ENCODE measurements around the gene KNDC1. TPM values are rescaled to one million over a fixed set of nuclear protein-coding genes. Genes with fewer than 3 reads are reported as not detected.
"Not testable (repeated sequence)": the region's sequence is repeated elsewhere in the genome, so short reads cannot be mapped to it uniquely, and the experiment has no call there.

Gene KNDC1
- total and polyA plus RNA-seq, 8 donors = 2.5 to 10.4 (median 4.0) TPM

DNA sequence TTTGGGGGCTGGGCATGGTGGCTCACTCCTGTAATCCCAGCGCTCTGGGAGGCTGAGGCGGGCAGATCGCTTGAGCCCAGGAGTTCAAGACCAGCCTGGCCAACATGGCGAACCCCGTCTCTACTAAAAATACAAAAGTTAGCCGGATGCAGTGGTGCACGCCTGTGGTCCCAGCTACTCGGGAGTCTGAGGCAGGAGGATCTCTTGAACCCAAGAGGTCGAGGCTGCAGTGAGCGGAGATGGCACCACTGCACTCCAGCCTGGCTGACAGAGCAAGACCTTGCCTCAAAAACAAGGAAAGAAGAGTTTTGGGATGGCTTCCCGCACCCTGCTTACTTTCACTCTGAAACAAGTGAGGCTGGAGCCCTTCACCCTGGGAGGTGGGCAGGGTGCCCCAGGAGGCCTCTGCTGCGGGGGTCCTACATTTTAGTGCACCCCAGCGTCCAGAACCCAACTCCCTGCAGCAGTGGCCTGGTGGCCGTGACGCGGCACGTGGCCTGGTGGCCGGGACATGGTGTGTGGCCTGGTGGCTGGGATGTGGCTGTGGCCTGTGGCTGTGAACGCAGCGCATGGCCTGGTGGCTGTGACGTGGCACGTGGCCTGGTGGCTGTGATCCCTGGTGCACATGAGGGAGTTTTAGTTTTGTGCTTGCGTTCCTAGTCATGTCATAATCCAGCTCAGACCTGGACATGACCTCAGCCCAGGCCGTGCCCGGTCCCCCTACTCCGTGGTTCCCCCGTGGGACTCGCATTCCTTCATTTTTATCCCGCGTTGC lies 9.3 kb downstream of the KNDC1 start:
- Histone ChIP-seq H3K27me3 (peaks cover 0 to 22% of the 10 kb centered on the region in 2 donors), H3K4me3 (no peak overlapping the region), H3K36me3 (no peaks in the 10 kb centered on the region), H3K27ac (no peak overlapping the region), H3K9me3 (no peaks in the 10 kb centered on the region), H3K4me1 (no peaks in the 10 kb centered on the region)
- DNase-seq = peak in 1 of 4 donors; percentile 76
- ATAC-seq = no peak
- TF ChIP-seq, protein P1, sequence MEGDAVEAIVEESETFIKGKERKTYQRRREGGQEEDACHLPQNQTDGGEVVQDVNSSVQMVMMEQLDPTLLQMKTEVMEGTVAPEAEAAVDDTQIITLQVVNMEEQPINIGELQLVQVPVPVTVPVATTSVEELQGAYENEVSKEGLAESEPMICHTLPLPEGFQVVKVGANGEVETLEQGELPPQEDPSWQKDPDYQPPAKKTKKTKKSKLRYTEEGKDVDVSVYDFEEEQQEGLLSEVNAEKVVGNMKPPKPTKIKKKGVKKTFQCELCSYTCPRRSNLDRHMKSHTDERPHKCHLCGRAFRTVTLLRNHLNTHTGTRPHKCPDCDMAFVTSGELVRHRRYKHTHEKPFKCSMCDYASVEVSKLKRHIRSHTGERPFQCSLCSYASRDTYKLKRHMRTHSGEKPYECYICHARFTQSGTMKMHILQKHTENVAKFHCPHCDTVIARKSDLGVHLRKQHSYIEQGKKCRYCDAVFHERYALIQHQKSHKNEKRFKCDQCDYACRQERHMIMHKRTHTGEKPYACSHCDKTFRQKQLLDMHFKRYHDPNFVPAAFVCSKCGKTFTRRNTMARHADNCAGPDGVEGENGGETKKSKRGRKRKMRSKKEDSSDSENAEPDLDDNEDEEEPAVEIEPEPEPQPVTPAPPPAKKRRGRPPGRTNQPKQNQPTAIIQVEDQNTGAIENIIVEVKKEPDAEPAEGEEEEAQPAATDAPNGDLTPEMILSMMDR (IDR thresholded peaks at IDR 0.05) = no peak
- intact Hi-C loops (cut with DNase I) = no loop called here

DNA sequence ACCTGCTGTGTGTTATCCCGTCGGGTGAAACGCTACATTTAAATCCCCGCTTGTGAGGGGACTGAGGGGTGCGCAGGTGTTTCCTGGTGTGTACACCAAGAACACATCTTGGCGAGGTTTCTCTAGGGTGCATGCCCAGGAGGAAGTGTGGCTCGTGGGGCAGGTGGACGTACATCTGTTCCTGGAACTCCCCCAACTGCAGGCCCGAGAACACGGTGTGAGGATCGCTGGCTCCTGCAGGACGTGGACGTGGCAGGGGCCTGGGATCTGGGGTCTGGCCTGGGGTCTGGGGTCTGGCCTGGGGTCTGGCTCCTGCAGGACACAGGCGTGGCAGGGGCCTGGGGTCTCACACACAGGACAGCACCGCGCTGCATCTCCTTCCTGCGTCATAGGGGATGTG lies 10.1 kb downstream of the KNDC1 start:
- intact Hi-C loops (cut with DNase I) = no loop called here
- H3K27ac ChIP-seq = no peak overlapping the region
- TF ChIP-seq, protein P1 (IDR thresholded peaks at IDR 0.05) = no peak
- no peaks in the 10 kb centered on the region for H3K36me3 ChIP-seq
- no peaks in the 10 kb centered on the region for H3K4me1 ChIP-seq
- peaks cover 0 to 14% of the 10 kb centered on the region in 2 donors for H3K27me3 ChIP-seq
- no peak overlapping the region for H3K4me3 ChIP-seq
- no peaks in the 10 kb centered on the region for H3K9me3 ChIP-seq
- peak in 1 of 4 donors; percentile 69 for DNase-seq
- ATAC-seq = no peak

DNA sequence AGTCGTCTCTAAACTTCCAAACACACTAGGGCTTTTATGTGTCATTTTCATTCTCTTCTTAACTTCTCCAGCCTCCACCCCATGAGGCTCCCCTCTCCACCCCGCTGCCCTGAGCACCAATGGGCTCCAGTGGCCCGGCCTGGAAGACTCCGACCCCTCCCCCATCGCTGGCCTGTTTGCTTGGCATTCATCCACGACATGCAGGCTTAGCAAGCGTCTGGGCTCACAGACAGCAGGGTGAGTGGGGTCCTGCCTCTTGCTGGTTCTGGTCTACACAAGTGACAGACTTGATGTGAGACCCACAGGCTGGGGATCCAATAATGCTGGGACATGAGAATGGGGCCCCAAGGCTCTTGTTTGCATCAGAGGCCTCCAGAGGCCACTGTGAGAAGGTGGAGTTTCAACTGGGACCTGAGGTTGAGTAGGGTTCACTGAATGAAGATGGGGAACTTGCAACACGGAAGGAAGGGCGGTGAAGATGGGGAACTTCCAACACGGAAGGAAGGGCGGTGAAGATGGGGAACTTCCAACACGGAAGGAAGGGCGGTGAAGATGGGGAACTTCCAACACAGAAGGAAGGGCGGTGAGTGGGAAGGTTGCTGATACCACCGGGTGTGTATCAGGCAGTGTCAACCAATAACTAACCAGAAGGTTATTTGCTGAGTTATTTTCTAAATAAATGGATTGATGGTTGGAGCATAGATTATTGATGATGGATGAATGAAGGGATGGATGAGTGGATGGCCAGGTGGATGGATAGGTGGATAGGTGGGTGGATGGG lies 14.0 kb downstream of the KNDC1 start:
- intact Hi-C loops (cut with DNase I) = no loop called here
- no peaks in the 10 kb centered on the region for H3K36me3 ChIP-seq
- peaks cover 0 to 4% of the 10 kb centered on the region in 2 donors for H3K27me3 ChIP-seq
- H3K4me1 ChIP-seq = no peaks in the 10 kb centered on the region
- DNase-seq = peak in 2 of 4 donors; percentile 26 to 59
- H3K9me3 ChIP-seq = no peaks in the 10 kb centered on the region
- TF ChIP-seq, protein P1 (IDR thresholded peaks at IDR 0.05) = no peak
- no peak overlapping the region for H3K27ac ChIP-seq
- ATAC-seq = no peak
- H3K4me3 ChIP-seq = no peak overlapping the region

DNA sequence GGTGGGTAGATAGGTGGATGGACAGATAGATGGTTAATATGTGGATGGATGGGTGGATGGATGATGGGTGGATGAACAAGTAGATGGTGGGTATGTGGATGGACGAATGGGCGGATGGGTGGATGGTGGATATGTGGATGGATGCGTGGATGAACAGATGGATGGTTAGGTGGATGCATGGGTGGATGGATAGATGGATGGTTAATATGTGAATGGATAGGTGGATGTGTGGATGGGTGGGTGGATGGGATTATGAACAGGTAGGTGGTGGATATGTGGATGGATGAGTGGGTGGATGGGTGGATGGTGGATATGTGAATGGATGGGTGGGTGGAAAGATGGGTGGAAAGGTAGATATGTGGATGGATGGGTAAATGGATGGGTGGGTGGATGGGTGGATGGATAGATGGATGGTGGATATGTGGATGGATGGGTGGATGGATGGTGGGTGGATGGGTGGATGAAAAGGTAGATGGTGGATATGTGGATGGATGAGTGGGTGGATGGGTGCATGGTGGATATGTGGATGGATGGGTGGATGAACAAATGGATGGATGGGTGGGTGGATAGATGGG lies 14.8 kb downstream of the KNDC1 start:
- Histone ChIP-seq H3K27me3 (peaks cover 0 to 4% of the 10 kb centered on the region in 2 donors), H3K4me3 (no peak overlapping the region), H3K27ac (no peak overlapping the region), H3K9me3 (no peaks in the 10 kb centered on the region), H3K4me1 (no peaks in the 10 kb centered on the region), H3K36me3 (no peaks in the 10 kb centered on the region)
- intact Hi-C loops (cut with DNase I) = no loop called here
- peak in 1 of 4 donors; percentile 10 for DNase-seq
- no peak for ATAC-seq
- TF ChIP-seq, protein P1 (IDR thresholded peaks at IDR 0.05) = no peak

DNA sequence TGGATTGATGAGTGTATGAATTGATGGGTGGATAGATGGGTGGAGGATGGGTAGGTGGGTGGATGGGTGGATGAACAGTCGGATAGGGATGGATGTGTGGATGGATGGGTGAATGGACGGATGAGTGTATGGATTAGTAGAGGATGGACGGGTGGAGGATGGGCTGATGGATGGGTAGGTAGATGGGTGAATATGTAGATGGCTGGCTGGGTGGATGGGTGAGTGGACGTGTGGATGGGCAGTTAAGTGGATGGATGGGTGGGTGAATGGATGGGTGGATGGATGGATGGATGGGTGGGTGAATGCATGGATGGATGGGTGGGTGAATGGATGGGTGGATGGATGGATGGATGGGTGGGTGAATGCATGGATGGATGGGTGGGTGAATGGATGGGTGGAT lies 15.6 kb downstream of the KNDC1 start:
- H3K36me3 ChIP-seq; ATAC-seq; DNase-seq; H3K9me3 ChIP-seq; intact Hi-C loops (cut with DNase I); H3K4me3 ChIP-seq; H3K4me1 ChIP-seq; H3K27ac ChIP-seq: not testable (repeated sequence)
- H3K27me3 ChIP-seq = peaks cover 0 to 12% of the 10 kb centered on the region in 2 donors

Data from left lung (tissue), 10 donors.